Endodermal cell (in vitro differentiated cells): ENCODE results near the gene ELMO1. TPM values are rescaled to one million over a fixed set of nuclear protein-coding genes. Genes with fewer than 3 reads are reported as not detected.

Experiments used
- DNase-seq: peaks from one replicate; pipeline ENCODE4 v3.0.0-alpha.2; 2017
- H3K27ac ChIP-seq: 2 replicates; pipeline ENCODE4 v1.5.1; 2013; ENCODE audit warnings: mild to moderate bottlenecking, low read depth, low read length, moderate library complexity
- H3K27me3 ChIP-seq: 2 replicates; pipeline ENCODE4 v1.6.1; 2013; ENCODE audit warnings: mild to moderate bottlenecking, low read length, moderate library complexity; ENCODE audit not compliant: insufficient read depth, control insufficient read depth, poor library complexity, severe bottlenecking
- H3K36me3 ChIP-seq: 2 replicates; pipeline ENCODE4 v1.7.0; 2013; ENCODE audit warnings: mild to moderate bottlenecking, low read length, moderate library complexity; ENCODE audit not compliant: control insufficient read depth, insufficient read depth
- H3K4me1 ChIP-seq: one replicate; pipeline ENCODE4 v1.7.0; 2013; ENCODE audit warnings: low read length; ENCODE audit not compliant: control insufficient read depth, insufficient read depth
- H3K4me3 ChIP-seq: 2 replicates; pipeline ENCODE4 v1.5.1; 2013; ENCODE audit warnings: mild to moderate bottlenecking, low read length, moderate library complexity
- H3K9ac ChIP-seq: 2 replicates; pipeline ENCODE4 v1.6.1; 2013; ENCODE audit warnings: mild to moderate bottlenecking, low read length, moderate library complexity; ENCODE audit not compliant: poor library complexity, severe bottlenecking; ENCODE audit errors: extremely low read depth
- H3K9me3 ChIP-seq: 2 replicates; pipeline ENCODE4 v1.6.1; 2013; ENCODE audit warnings: mild to moderate bottlenecking, low read length, moderate library complexity; ENCODE audit not compliant: control insufficient read depth
- H3K27ac Mint-ChIP-seq: 2 replicates; pipeline ENCODE4 v1.8.0; 2020; ENCODE audit warnings: mixed read lengths
- H3K27me3 Mint-ChIP-seq: 2 replicates; pipeline ENCODE4 v1.8.0; 2021; ENCODE audit warnings: mild to moderate bottlenecking, mixed read lengths; ENCODE audit not compliant: insufficient read depth
- H3K36me3 Mint-ChIP-seq: 2 replicates; pipeline ENCODE4 v1.8.0; 2020; ENCODE audit warnings: low read depth, mixed read lengths
- H3K4me1 Mint-ChIP-seq: 2 replicates; pipeline ENCODE4 v1.8.0; 2020; ENCODE audit warnings: mixed read lengths
- H3K4me3 Mint-ChIP-seq: 2 replicates; pipeline ENCODE4 v1.8.0; 2020; ENCODE audit warnings: mild to moderate bottlenecking, moderate library complexity, mixed read lengths
- H3K9me3 Mint-ChIP-seq: 2 replicates; pipeline ENCODE4 v1.8.0; 2020; ENCODE audit warnings: mild to moderate bottlenecking, mixed read lengths
- CTCF ChIP-seq: fragments of 200-600 bp; sonication (generic); conservative IDR thresholded peaks from 2 replicates; pipeline ENCODE4 v1.5.0; 2021; ENCODE audit warnings: antibody characterized with exemption, mild to moderate bottlenecking
- WGBS, 2 experiments: methylation state at CpG; one replicate each; pipeline versions ENCODE4 v1.1.5 to v1.1.7; 2013; ENCODE audit warnings: missing lambda C conversion rate in 2 of 2, mixed read lengths in 1 of 2; ENCODE audit not compliant: insufficient coverage in 1 of 2, insufficient read length in 1 of 2; 5-methylcytosine and 5-hydroxymethylcytosine counted together
- total RNA-seq, 2 donors: library from RNA; stranded (reverse); fragmentation: NEBNext Ultra II Directional in 1 of 2; extraction: Animal tissue kit (Norgen Biotek cat#: 25700) in 1 of 2; gene quantifications; 2 replicates in 1 of 2; 3 replicates in 1 of 2; pipeline ENCODE4 v1.2.1, GENCODE V29; 2021

ELMO1 gene
- total RNA-seq, 2 donors from 2014 or later, result 120 to 131 TPM

DNA sequence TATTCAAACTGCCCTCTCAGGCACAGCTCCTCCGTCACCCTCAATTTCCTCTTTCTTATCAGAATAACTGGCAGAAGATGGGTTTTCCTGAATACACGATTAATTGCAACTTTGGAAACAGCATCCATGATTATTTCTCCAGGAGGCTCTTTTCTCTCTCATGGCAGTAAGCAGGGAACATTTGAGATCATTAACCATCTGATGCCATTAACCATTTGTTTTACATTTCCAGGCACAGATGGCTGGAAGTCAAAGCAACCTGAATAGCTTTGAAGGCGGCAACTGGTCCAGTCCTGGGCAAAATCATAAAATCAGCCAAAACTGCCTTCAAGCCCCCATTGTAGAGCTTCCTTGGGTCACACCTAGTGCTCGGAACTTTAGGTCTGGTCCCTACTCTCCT lies 434.9 kb downstream of the ELMO1 start:
- WGBS, 2 experiments, result 91 to 93% methylated on average over 4 of the region's 4 CpGs
- Mint-ChIP-seq H3K27me3 (no peaks in the 10 kb centered on the region), H3K4me3 (no peak overlapping the region), H3K27ac (no peak overlapping the region), H3K36me3 (peaks cover 28% of the 10 kb centered on the region), H3K9me3 (no peaks in the 10 kb centered on the region), H3K4me1 (peaks cover 13% of the 10 kb centered on the region)
- H3K9ac ChIP-seq, result no peak overlapping the region
- no peaks in the 10 kb centered on the region for H3K4me1 ChIP-seq
- TF ChIP-seq CTCF, result no peak
- H3K27ac ChIP-seq, result no peak overlapping the region
- H3K9me3 ChIP-seq, result no peaks in the 10 kb centered on the region
- no peak overlapping the region for H3K4me3 ChIP-seq
- peaks cover 43% of the 10 kb centered on the region for H3K36me3 ChIP-seq
- DNase-seq, result no peak
- no peaks in the 10 kb centered on the region for H3K27me3 ChIP-seq

- 97 to 98% methylated on average over 3 of the region's 3 CpGs for WGBS, 2 experiments
- no peak for DNase-seq
- no peak overlapping the region for H3K27ac ChIP-seq
- H3K9me3 ChIP-seq, result no peaks in the 10 kb centered on the region
- no peak overlapping the region for H3K4me3 Mint-ChIP-seq
- no peak overlapping the region for H3K4me3 ChIP-seq
- peaks cover 25% of the 10 kb centered on the region for H3K36me3 Mint-ChIP-seq
- H3K9ac ChIP-seq, result no peak overlapping the region
- no peak for TF ChIP-seq CTCF
- peaks cover 19% of the 10 kb centered on the region for H3K4me1 Mint-ChIP-seq
- H3K27ac Mint-ChIP-seq, result no peak overlapping the region
- H3K4me1 ChIP-seq, result no peaks in the 10 kb centered on the region
- no peaks in the 10 kb centered on the region for H3K27me3 Mint-ChIP-seq
- H3K9me3 Mint-ChIP-seq, result no peaks in the 10 kb centered on the region
- no peaks in the 10 kb centered on the region for H3K27me3 ChIP-seq
- peaks cover 48% of the 10 kb centered on the region for H3K36me3 ChIP-seq
These were observed 437.3 kb downstream of the ELMO1 start for GRCh38 chr7:37011151-37011890.

- H3K9me3 Mint-ChIP-seq, result no peaks in the 10 kb centered on the region
- H3K4me3 ChIP-seq, result no peak overlapping the region
- H3K4me1 Mint-ChIP-seq, result peaks cover 10% of the 10 kb centered on the region
- H3K36me3 ChIP-seq, result peaks cover 51% of the 10 kb centered on the region
- no peaks in the 10 kb centered on the region for H3K4me1 ChIP-seq
- H3K9ac ChIP-seq, result no peak overlapping the region
- whole genome bisulfite sequencing, 2 experiments, result 96 to 100% methylated on average over 1 to 4 of the region's 4 CpGs
- H3K27me3 Mint-ChIP-seq, result no peaks in the 10 kb centered on the region
- H3K27ac ChIP-seq, result no peak overlapping the region
- H3K4me3 Mint-ChIP-seq, result no peak overlapping the region
- TF ChIP-seq CTCF, result no peak
- no peaks in the 10 kb centered on the region for H3K27me3 ChIP-seq
- no peaks in the 10 kb centered on the region for H3K9me3 ChIP-seq
- H3K27ac Mint-ChIP-seq, result no peak overlapping the region
- no peak for DNase-seq
- H3K36me3 Mint-ChIP-seq, result peaks cover 25% of the 10 kb centered on the region
These were observed 439.5 kb downstream of the ELMO1 start for GRCh38 chr7:37009125-37009675.
